ENCODE results near the gene TANC1.

TANC1 gene

DNA sequence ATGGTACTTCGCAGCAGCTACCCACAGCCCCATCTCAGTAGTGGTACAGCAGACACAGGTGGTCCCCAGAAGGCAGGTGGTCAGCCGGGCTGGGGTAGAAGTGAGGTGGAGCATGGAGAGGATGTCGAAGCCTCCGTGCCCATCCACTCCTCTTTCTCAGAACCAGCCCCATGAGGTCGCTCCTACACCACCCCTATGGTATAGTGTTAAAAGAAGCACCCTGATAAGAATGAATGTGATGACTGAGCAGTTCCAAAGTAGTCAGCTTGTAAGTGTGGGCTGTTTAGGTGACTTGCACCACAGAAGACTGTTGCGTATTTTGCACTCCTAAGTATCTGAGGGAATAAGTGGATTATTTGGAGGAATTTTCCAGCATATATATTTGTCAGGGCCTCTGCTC, 206.7 kb downstream of the TANC1 start:
- no peak for DNase-seq

GRCh38 chr2:159175927-159176326, 207.5 kb downstream of the TANC1 start:
- DNase-seq, result no peak

DNA sequence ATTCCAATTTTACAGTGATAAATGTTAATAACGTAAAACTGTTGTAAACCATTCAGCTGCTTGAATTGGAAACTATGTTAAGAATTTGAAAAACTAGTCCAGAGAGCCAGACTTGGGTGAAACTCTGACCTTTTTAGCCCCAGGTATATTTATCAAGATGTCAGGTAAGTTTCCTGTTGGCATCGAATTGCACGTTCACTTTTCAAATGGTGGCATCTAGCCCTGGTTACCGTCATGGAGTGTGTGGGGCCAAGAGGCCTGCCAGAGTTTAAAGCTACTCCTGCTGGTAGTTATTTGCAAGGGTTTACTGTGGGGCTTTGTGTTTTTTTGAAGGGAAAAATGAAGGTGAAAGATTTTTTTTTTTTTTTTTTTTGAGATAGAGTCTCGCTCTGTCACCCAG, 208.1 kb downstream of the TANC1 start:
- DNase-seq, result no peak

DNA sequence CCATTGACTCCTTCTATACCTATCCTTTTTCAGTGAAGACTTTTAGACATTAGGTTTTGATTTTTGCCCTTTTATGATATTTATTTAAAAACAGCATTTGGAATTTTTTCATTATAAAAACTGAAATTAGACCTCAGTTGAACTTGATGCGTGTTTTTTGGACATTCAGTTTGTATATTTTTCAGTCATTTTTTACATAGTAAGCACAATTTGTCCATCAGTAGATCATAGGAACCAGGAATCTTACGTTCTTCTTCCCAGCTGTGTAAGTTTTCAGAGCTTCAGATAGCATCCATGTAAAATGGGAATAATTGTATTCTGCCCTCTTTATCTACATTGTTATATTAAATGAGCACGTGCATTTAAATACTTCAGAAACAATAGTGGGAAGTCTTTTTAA, 208.9 kb downstream of the TANC1 start:
- DNase-seq, result no peak

- DNase-seq, result no peak
Observed at GRCh38 chr2:159177957-159178356, 209.5 kb downstream of the TANC1 start.

DNA sequence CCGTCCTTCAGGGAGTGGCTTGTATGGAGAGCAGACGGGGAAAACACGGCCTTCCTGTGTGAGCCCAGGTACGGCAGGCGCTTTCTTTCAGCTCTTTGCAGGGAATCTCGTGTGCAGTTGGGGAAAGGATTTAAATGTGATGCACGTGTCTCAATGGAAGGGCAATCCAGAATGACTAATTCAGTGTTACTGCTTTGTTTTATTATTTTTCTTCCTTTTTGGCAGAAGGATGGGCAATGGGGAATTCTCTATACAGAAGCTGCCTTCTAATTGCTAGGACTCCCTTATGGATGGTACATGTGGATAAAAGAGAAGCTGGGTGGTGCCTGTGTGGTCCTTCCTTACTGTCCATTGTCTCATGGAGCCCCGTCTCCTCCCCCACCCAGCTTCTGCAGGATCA, 210.7 kb downstream of the TANC1 start:
- no peak for DNase-seq

DNA sequence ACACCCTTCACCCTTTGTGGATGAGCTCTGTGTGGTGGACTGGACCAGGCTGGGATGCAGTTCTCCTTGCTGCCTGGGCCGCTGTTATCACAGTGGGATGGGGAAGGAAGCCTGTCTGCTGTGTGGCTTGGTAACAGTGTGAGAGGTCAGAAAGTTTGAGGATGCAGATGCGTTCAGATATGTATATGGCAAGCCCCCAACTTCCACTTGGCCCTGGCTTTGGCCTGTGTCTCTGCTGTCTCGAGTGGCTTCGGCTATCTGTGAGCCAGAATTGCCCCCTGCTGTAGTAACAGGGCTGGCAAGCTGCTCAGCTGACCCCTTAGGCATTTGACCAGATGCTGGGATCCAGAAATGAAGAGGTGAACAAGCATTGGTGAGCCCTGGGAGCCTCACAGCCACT, 211.3 kb downstream of the TANC1 start:
- DNase-seq, result no peak

DNA sequence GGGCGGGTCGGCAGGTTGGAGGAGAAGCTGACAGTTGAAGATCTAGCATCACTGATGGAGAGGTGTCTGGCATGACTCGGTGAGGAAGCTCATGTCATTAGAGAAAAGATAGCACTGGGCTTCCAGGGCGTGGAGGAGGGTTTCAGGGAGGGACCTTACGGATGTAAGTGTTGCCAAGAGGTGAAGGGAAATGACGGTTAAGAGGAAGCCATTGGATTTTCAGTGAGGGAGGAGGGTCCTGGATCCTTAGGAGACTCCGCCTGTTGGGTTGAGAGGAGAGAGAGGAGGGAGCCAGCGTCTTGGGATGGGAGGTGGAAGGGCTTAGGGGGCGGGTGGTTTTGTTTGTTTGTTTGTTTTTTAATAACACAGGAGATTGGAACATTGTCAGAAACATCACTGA, 214.9 kb downstream of the TANC1 start:
- DNase-seq, result no peak

DNA sequence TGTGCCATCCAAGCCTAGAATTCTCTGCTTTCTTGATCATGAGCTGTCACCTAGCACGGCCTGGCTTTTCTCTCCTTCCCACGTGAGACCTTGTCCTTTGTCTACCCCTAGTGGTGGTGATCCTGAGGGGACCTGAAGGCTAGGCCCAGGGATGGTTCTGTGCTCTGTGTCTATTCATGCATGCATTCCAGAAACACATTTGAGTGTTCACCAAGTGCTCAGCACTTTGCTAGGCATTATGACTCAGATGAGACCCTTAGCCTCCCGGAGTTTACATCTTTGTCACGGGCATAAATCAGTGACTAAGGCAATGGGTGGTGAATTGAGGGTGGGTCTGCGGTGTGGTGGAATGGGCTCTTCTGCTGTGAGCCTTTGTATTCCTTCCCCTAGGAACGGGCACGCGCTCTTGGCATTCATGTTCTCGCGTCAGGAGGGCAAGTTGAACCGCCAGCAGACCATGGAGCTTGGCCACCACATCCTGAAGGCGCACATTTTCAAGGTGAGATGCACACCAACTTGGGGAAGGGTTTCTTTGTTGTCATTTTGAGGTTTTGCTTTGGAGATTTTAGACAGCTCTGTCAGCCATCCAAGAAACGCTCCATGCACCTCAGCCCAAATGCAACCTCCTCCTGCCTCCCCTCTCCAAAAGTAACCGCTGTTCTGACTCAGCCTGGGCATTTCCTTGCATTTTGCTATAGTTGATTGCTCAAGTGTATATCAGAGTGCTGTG, 217.1 kb downstream of the TANC1 start:
- no peak for DNase-seq

DNA sequence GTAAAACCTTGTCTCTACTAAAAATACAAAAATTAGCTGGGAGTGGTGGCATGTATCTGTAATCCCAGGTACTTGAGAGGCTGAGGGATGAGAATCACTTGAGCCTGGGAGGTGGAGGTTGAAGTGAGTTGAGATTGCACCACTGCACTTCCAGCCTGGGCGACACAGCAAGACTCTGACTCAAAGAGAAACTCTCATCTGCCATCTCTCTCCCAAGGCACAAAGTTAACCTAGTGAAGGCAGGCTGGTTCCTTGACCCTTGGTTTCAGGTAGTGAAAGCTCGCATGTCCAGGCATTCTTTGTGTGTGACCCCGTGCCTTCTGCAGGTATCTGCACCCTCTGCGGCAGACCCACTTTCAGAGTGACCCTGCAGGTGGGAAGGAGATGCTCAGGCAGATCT, 218.0 kb downstream of the TANC1 start:
- no peak for DNase-seq

GRCh38 chr2:159187106-159187505, 218.7 kb downstream of the TANC1 start:
- no peak for DNase-seq

DNA sequence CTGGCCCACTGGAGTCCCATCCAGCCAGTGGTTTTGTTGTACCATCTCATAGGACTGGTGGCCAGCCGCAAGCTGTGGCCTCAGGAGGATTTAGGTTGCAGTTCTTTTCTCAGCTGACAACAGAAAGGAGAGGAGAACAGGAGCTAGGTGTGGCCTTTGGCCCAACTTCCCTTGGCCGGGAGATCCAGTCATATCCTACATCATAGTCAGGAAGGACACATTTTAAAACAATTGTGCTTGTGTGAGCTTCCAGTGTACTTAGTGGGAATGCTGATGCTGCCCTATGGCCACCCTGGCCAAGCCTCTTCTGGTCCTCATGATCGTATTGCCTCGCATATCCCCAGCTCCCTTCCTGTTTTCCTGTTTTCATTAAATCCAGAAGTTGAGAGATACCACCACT, 220.0 kb downstream of the TANC1 start:
- DNase-seq, result no peak

DNA sequence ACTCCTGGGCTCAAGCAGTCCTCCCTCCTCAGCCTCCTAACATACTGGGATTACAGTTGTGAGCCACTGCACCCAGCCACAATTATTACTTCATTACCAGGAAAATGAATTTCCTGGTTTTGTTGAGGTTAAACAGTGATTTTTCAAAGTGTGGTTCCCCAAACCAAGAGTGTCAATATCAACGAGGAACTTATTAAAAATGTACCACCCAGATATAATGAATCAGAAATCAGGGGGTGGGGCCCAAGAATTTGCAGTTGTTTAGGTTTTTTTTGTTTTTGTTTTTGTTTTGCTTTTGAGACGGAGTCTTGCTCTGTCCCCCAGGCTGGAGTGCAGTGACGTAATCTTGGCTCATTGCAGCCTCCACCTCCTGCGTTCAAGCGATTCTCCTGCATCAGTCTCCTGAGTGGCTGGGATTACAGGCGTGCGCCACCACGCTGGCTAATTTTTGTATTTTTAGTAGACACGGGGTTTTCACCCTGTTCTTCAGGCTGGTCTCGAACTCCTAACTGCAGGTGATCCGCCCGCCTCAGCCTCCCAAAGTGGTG, 224.0 kb downstream of the TANC1 start:
- DNase-seq, result no peak

- no peak for DNase-seq
Observed at GRCh38 chr2:159193791-159194190, 225.4 kb downstream of the TANC1 start.

GRCh38 chr2:159194241-159194640, 225.8 kb downstream of the TANC1 start:
- no peak for DNase-seq

- peak; percentile 39 for DNase-seq
Observed at GRCh38 chr2:159195697-159196096, 227.3 kb downstream of the TANC1 start.

GRCh38 chr2:159196393-159196925, 228.0 kb downstream of the TANC1 start:
- DNase-seq, result no peak

DNA sequence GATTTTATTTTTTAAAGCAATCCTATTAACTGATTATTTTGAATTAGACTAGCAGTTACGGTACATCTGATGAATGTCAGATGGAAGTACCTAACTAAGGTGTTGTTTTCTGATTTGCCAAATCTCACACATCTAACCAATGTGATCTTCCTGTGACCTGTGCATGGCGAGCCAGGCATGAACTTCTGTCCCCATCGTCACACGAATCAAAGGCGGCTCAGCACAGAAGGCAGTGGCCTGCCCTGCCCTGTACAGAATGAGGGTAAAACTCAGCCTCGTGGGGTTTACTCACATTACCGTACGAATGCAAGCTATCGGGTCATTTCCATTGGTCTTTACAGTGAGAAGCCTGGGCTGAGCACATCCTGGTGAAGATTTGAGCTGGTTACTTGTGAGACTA, 230.8 kb downstream of the TANC1 start:
- no peak for DNase-seq

DNA sequence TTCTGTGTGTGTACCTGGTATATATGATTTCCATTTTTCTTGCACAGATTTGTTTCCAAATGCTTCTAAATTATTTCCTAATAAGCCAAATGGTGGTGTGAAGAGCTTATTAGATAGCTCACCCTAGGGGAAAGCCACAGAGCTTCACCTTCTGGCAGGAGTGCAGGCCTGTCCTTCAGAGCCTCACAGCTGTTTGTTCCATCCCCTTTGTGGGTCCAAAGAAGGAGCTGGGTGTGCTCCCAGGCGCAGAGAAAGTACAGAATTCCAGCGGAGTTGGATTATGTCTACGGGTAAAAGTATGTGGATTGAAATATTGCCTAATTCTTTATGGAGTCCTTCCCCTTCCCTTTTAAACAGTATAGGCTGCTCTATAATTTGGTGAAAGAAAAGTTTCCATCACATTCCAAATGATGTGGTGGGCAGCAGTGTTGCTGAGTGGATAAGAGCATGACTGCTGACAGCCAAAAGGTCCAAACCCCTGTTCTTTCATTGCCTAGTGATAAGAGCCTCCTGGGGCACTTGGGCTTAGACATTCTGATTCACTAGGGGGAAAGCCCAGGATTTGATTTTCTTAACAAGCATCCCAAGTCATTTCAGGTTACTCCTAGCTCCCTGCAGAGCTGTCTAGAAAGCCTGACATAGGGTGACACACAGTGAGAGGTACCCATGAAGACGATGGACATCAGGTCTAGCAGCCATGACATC, 231.5 kb downstream of the TANC1 start:
- no peak for DNase-seq

DNA sequence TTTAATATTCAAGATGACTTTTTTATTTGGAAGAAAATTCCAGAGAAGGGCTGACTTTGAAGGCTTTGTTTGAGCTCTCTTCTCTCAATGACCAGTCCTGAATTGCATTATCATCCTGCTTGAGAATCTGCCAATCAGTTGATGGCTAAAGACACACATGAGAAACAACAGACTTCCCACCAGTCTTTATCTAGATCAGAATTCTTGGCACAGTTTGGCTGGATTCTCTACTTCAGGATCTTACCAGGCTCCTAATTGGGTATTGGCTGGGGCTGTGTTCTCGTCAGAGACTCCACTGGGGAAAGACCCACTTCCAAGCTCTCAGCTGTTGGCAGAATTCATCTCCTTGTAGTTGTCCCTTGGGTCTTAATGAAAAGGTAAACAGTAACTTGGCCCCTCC, 232.1 kb downstream of the TANC1 start:
- no peak for DNase-seq

GRCh38 chr2:159201360-159202063, 233.1 kb downstream of the TANC1 start:
- DNase-seq, result no peak

- DNase-seq, result peak; percentile 82
Observed at GRCh38 chr2:159202568-159203071, 234.2 kb downstream of the TANC1 start.

Data from right hindlimb (tissue), 1 donor.